Erythroblast (primary cell): ENCODE measurements around the gene RBM20.

Experiments used
- GATA1 ChIP-seq: IDR thresholded peaks from 2 replicates; pipeline ENCODE4 v1.6.1; 2011; ENCODE audit warnings: low read depth, mild to moderate bottlenecking, control low read depth, low read length, moderate library complexity
- POLR2A ChIP-seq: IDR thresholded peaks from 2 replicates; pipeline ENCODE4 v1.6.1; 2011; ENCODE audit warnings: mild to moderate bottlenecking, low read length

DNA sequence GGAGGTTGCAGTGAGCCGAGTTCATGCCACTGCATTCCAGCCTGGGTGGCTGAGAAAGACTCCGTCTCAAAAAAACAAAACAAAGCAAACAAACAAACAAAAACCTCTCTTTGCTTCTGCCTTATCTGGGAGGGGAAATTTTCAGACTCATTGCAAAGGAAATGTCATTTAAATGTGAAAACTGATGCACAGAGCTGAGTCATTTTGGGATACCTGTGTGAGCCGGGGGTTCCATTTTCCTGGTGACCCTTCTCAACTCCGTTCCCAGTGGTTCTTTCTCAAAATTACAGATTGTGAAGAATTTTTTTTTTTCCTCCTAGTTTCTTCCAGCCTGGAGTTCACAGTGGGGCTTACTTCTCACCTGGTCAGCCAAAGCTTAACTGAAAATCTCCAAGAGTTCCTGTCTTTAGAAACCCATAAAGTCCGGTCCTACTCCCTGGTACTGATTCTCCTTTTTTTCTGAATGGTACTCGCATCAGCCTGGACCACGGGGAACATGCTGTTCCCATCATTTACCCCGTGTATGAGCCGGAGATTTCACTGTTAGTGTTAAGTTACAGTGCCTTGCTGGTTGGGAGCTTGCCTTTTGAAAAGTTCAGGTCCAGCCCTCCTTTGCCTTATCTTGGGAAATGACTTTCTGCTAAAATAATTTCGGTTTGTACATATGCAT is 56.9 kb downstream of the RBM20 start:
- TF ChIP-seq POLR2A (no peak), GATA1 (no peak)
